Pancreas (tissue), 10 donors: ENCODE data around the gene IQSEC2. TPM values are rescaled to one million over a fixed set of nuclear protein-coding genes. Genes with fewer than 3 reads are reported as not detected.
A peak's percentile ranks its signal among the peaks of the same experiment; 100 is the strongest.

Source experiments
- ATAC-seq, 4 donors: fragments of 200-7000 bp; cut with Tn5 transposase; one replicate each; pipeline versions ENCODE4 v1.8.0 to v1.9.1; 2020; ENCODE audit warnings: mild to moderate bottlenecking in 4 of 4, moderate library complexity in 4 of 4
- DNase-seq, 6 donors: peaks; one replicate each; pipeline ENCODE4 v3.0.0-alpha.2; 2020
- FAIRE-seq: peaks from 2 replicates; lab custom pipeline; 2012; peaks lifted over from hg19 to GRCh38; lab: Jason Lieb, UNC
- H3K27ac ChIP-seq, 4 donors: fragments of 200-600 bp; sonication (generic); 1 replicate in 3 of 4; 2 replicates in 1 of 4; pipeline versions ENCODE4 v1.5.0 to v1.8.0; 2020
- H3K27me3 ChIP-seq, 4 donors: fragments of 200-600 bp; one replicate each; pipeline ENCODE4 v1.8.0; 2021
- H3K36me3 ChIP-seq, 3 donors: fragments of 200-600 bp; sonication (generic) in 1 of 3; one replicate each; pipeline versions ENCODE4 v1.5.0 to v1.8.0; 2020 to 2021
- H3K4me1 ChIP-seq, 3 donors: fragments of 200-600 bp; one replicate each; pipeline ENCODE4 v1.8.0; 2021
- H3K4me3 ChIP-seq, 4 donors: fragments of 200-600 bp; sonication (generic) in 2 of 4; one replicate each; pipeline versions ENCODE4 v1.5.0 to v1.8.0; 2020 to 2021
- H3K9me3 ChIP-seq, 4 donors: fragments of 200-600 bp; one replicate each; pipeline ENCODE4 v1.8.0; 2021
- WGBS, 2 donors: extraction: QIAGEN DNeasy Blood & Tissue Kit; methylation state at CpG; one replicate each; pipeline ENCODE4 v1.1.7; 2013; 5-methylcytosine and 5-hydroxymethylcytosine counted together
- intact Hi-C, 3 donors: fragments of 100-400 bp; cut with DNase I; formaldehyde crosslinking; loops; one replicate each; pipeline versions ENCODE4 v1.11.1 to v1.14.2; 2022
- polyA plus RNA-seq, 2 donors: library from polyadenylated mRNA; stranded (reverse); fragments of 200-250 nt; gene quantifications; one replicate each; pipeline ENCODE4 v1.2.3, GENCODE V29; 2013
- total RNA-seq, 6 donors: library from RNA; stranded (reverse); fragmentation: NEBNext Ultra II Directional in 4 of 6; extraction: Animal tissue kit (Norgen Biotek cat#: 25700) in 4 of 6; gene quantifications; one replicate each; pipeline versions ENCODE4 v1.2.1 to v1.2.4, GENCODE V29; 2021 to 2023
- TF ChIP-seq, protein P1 (sequence below), 4 donors: fragments of 200-600 bp; sonication (generic) in 3 of 4; IDR thresholded peaks; one replicate each; pipeline versions ENCODE4 v1.5.0 to v1.8.0; 2021; ENCODE audit warnings: antibody characterized with exemption in 4 of 4
- donor health status: healthy with polysubstance abuse.
- donor health status: DM: no; HTN: no; CAD: no; lungs with moderate emphysema.
- donor health status: DM: no; HTN: no; CAD: no.
- donor health status: control.
- donor health status: control.
- donor health status: Bipolar disorder and iron deficiency.
- donor health status: DM: yes; HTN: yes; CAD: no.
- donor health status: DM: no; HTN: no; CAD: no.
- donor health status: DM: no; HTN: no; CAD: no.
- donor health status: DM: yes; HTN: yes; CAD: no.

IQSEC2 gene
- total and polyA plus RNA-seq, 8 donors, result 7.5 to 13.2 (median 9.7) TPM

DNA sequence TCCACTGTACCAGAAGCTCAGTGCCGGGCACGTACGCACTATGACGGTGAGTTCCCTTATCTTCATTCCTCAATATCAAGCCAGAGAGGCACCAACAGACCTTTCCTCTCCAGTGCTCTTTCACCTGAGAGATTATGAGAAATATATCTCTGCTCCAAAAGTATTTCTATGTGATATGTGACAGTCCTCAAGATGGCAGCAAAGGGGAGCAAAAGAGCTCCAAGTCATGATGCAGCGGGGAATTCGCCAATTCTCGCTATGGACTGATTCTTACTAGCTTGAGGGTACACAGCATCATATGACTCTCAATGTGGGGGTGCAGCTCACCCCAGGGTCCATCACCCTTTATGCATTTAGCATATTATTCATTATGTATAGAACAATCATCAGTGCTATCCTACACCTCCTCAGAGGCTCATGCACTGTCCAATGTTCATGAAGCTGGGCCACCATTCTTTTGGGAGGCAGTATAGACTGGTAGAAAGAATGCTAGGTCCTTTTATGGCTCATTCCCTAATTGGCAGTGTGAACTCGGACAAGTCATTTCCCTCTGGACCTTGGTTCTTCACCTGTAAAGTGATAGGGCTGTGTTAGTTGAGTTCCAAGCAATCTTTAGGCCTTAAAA, 12.8 kb upstream of the IQSEC2 start:
- no peak for FAIRE-seq
- Histone ChIP-seq H3K36me3 (no peaks in the 10 kb centered on the region), H3K27me3 (peaks cover 0 to 7% (median 0%) of the 10 kb centered on the region in 4 donors), H3K9me3 (no peaks in the 10 kb centered on the region), H3K4me3 (no peak overlapping the region), H3K4me1 (no peaks in the 10 kb centered on the region), H3K27ac (no peak overlapping the region)
- intact Hi-C loops, result no loop called here
- ATAC-seq, result no peak
- DNase-seq, result no peak
- WGBS, 2 donors, result 88 to 96% methylated on average over 8 of the region's 8 CpGs
- TF ChIP-seq, protein P1, sequence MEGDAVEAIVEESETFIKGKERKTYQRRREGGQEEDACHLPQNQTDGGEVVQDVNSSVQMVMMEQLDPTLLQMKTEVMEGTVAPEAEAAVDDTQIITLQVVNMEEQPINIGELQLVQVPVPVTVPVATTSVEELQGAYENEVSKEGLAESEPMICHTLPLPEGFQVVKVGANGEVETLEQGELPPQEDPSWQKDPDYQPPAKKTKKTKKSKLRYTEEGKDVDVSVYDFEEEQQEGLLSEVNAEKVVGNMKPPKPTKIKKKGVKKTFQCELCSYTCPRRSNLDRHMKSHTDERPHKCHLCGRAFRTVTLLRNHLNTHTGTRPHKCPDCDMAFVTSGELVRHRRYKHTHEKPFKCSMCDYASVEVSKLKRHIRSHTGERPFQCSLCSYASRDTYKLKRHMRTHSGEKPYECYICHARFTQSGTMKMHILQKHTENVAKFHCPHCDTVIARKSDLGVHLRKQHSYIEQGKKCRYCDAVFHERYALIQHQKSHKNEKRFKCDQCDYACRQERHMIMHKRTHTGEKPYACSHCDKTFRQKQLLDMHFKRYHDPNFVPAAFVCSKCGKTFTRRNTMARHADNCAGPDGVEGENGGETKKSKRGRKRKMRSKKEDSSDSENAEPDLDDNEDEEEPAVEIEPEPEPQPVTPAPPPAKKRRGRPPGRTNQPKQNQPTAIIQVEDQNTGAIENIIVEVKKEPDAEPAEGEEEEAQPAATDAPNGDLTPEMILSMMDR (IDR thresholded peaks at IDR 0.05), result no peak

DNA sequence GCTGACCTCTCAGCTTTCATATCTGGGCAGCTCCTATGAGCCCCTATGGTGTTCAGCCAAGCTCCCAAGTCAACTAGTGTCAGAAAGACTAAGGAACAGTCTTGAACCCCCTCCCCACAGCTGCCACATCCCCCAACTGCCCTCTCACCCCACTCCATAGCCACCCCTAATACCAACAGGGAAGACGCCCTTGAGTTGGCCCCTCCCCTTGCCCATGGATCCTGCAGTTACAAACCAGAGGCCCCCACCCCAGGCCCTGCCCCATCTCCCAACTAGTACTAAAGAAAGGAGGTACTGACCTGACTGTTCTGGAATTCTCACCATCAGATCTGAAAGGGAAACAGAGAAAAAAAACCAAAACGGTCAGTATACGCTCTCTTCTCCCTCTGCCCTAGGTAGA, 10.2 kb upstream of the IQSEC2 start:
- FAIRE-seq (no peak), ATAC-seq (no peak), DNase-seq (no peak)
- H3K27me3 ChIP-seq, result peaks cover 0 to 7% (median 0%) of the 10 kb centered on the region in 4 donors
- no peaks in the 10 kb centered on the region for H3K36me3 ChIP-seq
- no peak overlapping the region for H3K4me3 ChIP-seq
- no peak overlapping the region for H3K27ac ChIP-seq
- intact Hi-C loops, result no loop called here
- H3K4me1 ChIP-seq, result no peaks in the 10 kb centered on the region
- no peaks in the 10 kb centered on the region for H3K9me3 ChIP-seq
- TF ChIP-seq, protein P1 (IDR thresholded peaks at IDR 0.05), result no peak
- WGBS, 2 donors, result 69 to 82% methylated on average over 3 of the region's 3 CpGs

DNA sequence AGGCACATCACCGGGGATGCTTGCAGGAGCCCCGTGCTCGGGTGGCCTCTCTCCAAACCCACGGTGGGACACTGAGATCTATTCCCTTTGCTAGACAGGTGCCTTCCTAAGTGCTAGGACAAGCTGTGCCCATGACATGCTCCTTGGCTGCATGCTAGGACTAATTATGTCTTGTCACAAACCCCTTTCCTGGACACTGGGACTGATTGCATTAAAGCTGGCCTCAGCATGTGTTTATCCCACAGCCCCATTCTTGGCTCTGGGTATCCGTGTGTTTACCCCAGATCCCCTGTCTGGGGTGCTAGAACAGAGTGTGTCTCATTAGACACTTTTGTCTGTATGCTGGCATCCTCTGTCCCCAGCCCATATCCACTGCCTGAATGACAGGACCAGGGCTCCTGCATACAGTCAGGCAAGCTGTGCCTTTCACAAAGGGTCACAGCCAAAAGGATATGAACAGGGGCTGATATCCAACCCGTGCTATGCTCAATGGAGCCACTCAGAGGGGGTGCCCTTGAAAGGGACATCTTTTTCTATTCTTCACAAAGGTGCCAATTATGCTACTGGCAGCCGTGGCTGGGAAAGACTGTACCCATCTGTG, 9.2 kb upstream of the IQSEC2 start:
- DNase-seq (no peak), ATAC-seq (no peak), FAIRE-seq (no peak)
- H3K27ac ChIP-seq, result no peak overlapping the region
- TF ChIP-seq, protein P1 (IDR thresholded peaks at IDR 0.05), result no peak
- no peaks in the 10 kb centered on the region for H3K4me1 ChIP-seq
- no peaks in the 10 kb centered on the region for H3K36me3 ChIP-seq
- no peak overlapping the region for H3K4me3 ChIP-seq
- no peaks in the 10 kb centered on the region for H3K9me3 ChIP-seq
- intact Hi-C loops, result no loop called here
- peaks cover 0 to under 1% (median 0%) of the 10 kb centered on the region in 4 donors for H3K27me3 ChIP-seq
- WGBS, 2 donors, result 70 to 87% methylated on average over 7 of the region's 7 CpGs

DNA sequence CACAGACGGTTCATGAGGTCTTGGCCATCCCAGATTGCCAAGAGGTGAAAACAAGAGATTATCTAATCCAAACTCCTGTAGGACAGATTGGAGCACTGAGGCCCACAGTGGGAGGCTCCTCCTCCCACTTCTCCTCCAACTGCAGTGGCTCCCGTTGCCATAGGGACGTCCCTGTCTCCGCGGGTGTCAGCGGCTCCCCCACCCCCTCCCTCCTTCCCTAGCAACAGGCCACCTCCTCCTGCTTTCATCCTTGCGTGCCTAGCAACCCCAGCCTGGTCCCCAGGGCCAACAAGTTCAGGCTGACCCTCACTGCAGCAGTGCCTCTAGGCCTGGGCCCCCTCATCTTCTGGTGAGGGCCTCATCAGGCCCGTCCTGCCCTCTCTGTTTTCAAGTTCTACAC, 6.8 kb upstream of the IQSEC2 start:
- DNase-seq (peak in 1 of 6 donors; percentile 46), FAIRE-seq (no peak), ATAC-seq (peak in 3 of 4 donors; percentile 47 to 54 (median 47))
- H3K9me3 ChIP-seq, result no peaks in the 10 kb centered on the region
- no peak overlapping the region for H3K27ac ChIP-seq
- 23 to 41% methylated on average over 8 of the region's 8 CpGs for WGBS, 2 donors
- H3K36me3 ChIP-seq, result no peaks in the 10 kb centered on the region
- H3K27me3 ChIP-seq, result no peaks in the 10 kb centered on the region
- TF ChIP-seq, protein P1 (IDR thresholded peaks at IDR 0.05), result no peak
- no peaks in the 10 kb centered on the region for H3K4me1 ChIP-seq
- intact Hi-C loops, result no loop called here
- no peak overlapping the region for H3K4me3 ChIP-seq
